IMR-90 (cell line): Measurements from ENCODE around the gene GPC6. TPM values are rescaled to one million over a fixed set of nuclear protein-coding genes. Genes with fewer than 3 reads are reported as not detected.

ENCODE experiments used
- ATAC-seq: fragments of 200-7000 bp; cut with Tn5 transposase; 2 replicates; pipeline ENCODE4 v1.9.1; 2020; ENCODE audit warnings: low read depth, mild to moderate bottlenecking, moderate library complexity
- BruUV-seq: library from RNA; stranded (reverse); fragments of 400-500 nt; replicated peaks from 2 replicates; lab custom pipeline; 2021; lab: Mats Ljungman, UMichigan
- CTCF ChIA-PET: fragments of 300-600 bp; formaldehyde crosslinking; extraction: SDS; loops from one replicate; lab custom pipeline; 2021; ENCODE audit warnings: antibody characterized with exemption; lab: Yijun Ruan, JAX
- POLR2A ChIA-PET: fragments of 300-600 bp; sonication (Branson Sonifier 250); formaldehyde crosslinking; loops from one replicate; lab custom pipeline; 2022; ENCODE audit warnings: antibody characterized with exemption; ENCODE audit not compliant: unreplicated experiment; lab: Charles Lee
- DNase-seq: peaks from one replicate; pipeline ENCODE4 v3.0.0; 2013
- H2AFZ ChIP-seq: replicated peaks from 2 replicates; pipeline ENCODE3; 2013; ENCODE audit warnings: low read length, mild to moderate bottlenecking; ENCODE audit not compliant: poor library complexity
- H2AK5ac ChIP-seq: 2 replicates; pipeline ENCODE4 v1.6.1; 2013; ENCODE audit warnings: low read depth, low read length, inconsistent platforms
- H2AK9ac ChIP-seq: replicated peaks from 2 replicates; pipeline ENCODE3; 2013; ENCODE audit warnings: mild to moderate bottlenecking, low read depth, low read length, moderate library complexity; ENCODE audit not compliant: poor library complexity
- H2BK120ac ChIP-seq: 2 replicates; pipeline ENCODE4 v1.6.1; 2013; ENCODE audit warnings: low read depth, low read length, inconsistent platforms
- H2BK15ac ChIP-seq: 3 replicates; pipeline ENCODE4 v1.6.1; 2013; ENCODE audit warnings: low read depth, low read length, inconsistent platforms
- H2BK20ac ChIP-seq: 2 replicates; pipeline ENCODE4 v1.6.1; 2013; ENCODE audit warnings: low read depth, mild to moderate bottlenecking, inconsistent platforms, low read length, moderate library complexity
- H2BK5ac ChIP-seq: 2 replicates; pipeline ENCODE4 v1.6.1; 2013; ENCODE audit warnings: mild to moderate bottlenecking, low read depth, low read length, inconsistent platforms; ENCODE audit not compliant: poor library complexity, severe bottlenecking
- H3K14ac ChIP-seq: replicated peaks from 2 replicates; pipeline ENCODE4 v1.6.1; 2013; ENCODE audit warnings: low read depth, low read length, inconsistent platforms
- H3K18ac ChIP-seq: 2 replicates; pipeline ENCODE4 v1.6.1; 2013; ENCODE audit warnings: low read depth, low read length, control low read depth
- H3K23ac ChIP-seq: 2 replicates; pipeline ENCODE4 v1.6.1; 2013; ENCODE audit warnings: low read depth, low read length, inconsistent platforms
- H3K27ac ChIP-seq: 2 replicates; pipeline ENCODE4 v1.5.1; 2013; ENCODE audit warnings: mild to moderate bottlenecking, control low read depth, low read length; ENCODE audit not compliant: insufficient read depth
- H3K27me3 ChIP-seq: 2 replicates; pipeline ENCODE4 v1.6.1; 2013; ENCODE audit warnings: low read length; ENCODE audit not compliant: control insufficient read depth, insufficient read depth
- H3K36me3 ChIP-seq: 2 replicates; pipeline ENCODE4 v1.6.1; 2013; ENCODE audit warnings: low read length, mixed read lengths; ENCODE audit not compliant: control insufficient read depth, insufficient read depth
- H3K4ac ChIP-seq: 2 replicates; pipeline ENCODE4 v1.6.1; 2013; ENCODE audit warnings: low read depth, low read length, inconsistent platforms
- H3K4me1 ChIP-seq: 2 replicates; pipeline ENCODE4 v1.6.1; 2013; ENCODE audit warnings: low read length, mixed read lengths; ENCODE audit not compliant: control insufficient read depth, insufficient read depth
- H3K4me2 ChIP-seq: 2 replicates; pipeline ENCODE4 v1.6.1; 2013; ENCODE audit warnings: low read depth, mild to moderate bottlenecking, control low read depth, low read length, moderate library complexity
- H3K4me3 ChIP-seq: 2 replicates; pipeline ENCODE4 v1.5.1; 2013; ENCODE audit warnings: low read depth, mild to moderate bottlenecking, control low read depth, low read length, moderate library complexity; ENCODE audit not compliant: insufficient read depth
- H3K56ac ChIP-seq: 2 replicates; pipeline ENCODE4 v1.6.1; 2013; ENCODE audit warnings: low read length, inconsistent platforms; ENCODE audit not compliant: insufficient read depth; ENCODE audit errors: extremely low read depth
- H3K79me1 ChIP-seq, 2 experiments: 2 replicates each; pipeline ENCODE4 v1.6.1; 2013; ENCODE audit warnings: low read length in 2 of 2, inconsistent platforms in 1 of 2, low read depth in 1 of 2
- H3K9ac ChIP-seq: 2 replicates; pipeline ENCODE4 v1.6.1; 2013; ENCODE audit warnings: low read depth, low read length, control low read depth
- H3K9me1 ChIP-seq: 2 replicates; pipeline ENCODE4 v1.6.1; 2013; ENCODE audit warnings: low read length, inconsistent platforms; ENCODE audit not compliant: insufficient read depth
- H3K9me3 ChIP-seq: 2 replicates; pipeline ENCODE4 v1.6.1; 2013; ENCODE audit warnings: low read length; ENCODE audit not compliant: control insufficient read depth, insufficient read depth
- H4K20me1 ChIP-seq: 2 replicates; pipeline ENCODE4 v1.6.1; 2013; ENCODE audit warnings: low read length, inconsistent platforms; ENCODE audit not compliant: insufficient read depth
- H4K5ac ChIP-seq: 2 replicates; pipeline ENCODE4 v1.6.1; 2013; ENCODE audit warnings: mild to moderate bottlenecking, low read depth, low read length, control low read depth
- H4K8ac ChIP-seq, 2 experiments: 2 replicates each; pipeline ENCODE4 v1.6.1; 2013; ENCODE audit warnings: low read depth in 2 of 2, low read length in 2 of 2, control low read depth in 1 of 2, inconsistent platforms in 1 of 2
- H4K91ac ChIP-seq: 2 replicates; pipeline ENCODE4 v1.6.1; 2013; ENCODE audit warnings: low read depth, low read length, inconsistent platforms; ENCODE audit not compliant: insufficient read depth
- MAZ ChIP-seq: IDR thresholded peaks from 2 replicates; pipeline ENCODE4 v1.6.1; 2012; ENCODE audit warnings: low read depth, mild to moderate bottlenecking, low read length, improper control_type of control experiment, moderate library complexity, borderline replicate concordance
- WGBS, 2 experiments: methylation state at CpG; one replicate each; pipeline versions ENCODE4 v1.1.5 to v1.1.7; 2013; ENCODE audit warnings: missing lambda C conversion rate in 2 of 2; ENCODE audit not compliant: insufficient read length in 1 of 2; ENCODE audit errors: extremely low coverage in 2 of 2; 5-methylcytosine and 5-hydroxymethylcytosine counted together
- dilution Hi-C: fragments of 300-500 bp; cut with HindIII; formaldehyde crosslinking; loops from one replicate; pipeline ENCODE4 v1.14.3; 2018; ENCODE audit warnings: low sequenced_read_pairs; ENCODE audit not compliant: unreplicated experiment
- in situ Hi-C: fragments of 300-500 bp; cut with MboI; formaldehyde crosslinking; loops from 3 replicates; pipeline ENCODE4 v1.14.3; 2019; ENCODE audit warnings: low sequenced_read_pairs, inconsistent platforms, mixed read lengths
- intact Hi-C: fragments of 100-400 bp; cut with micrococcal nuclease; formaldehyde crosslinking; loops from 2 replicates; pipeline ENCODE4 v1.10.0; 2022
- polyA plus RNA-seq, 3 experiments: library from polyadenylated mRNA; depleted of rRNA; stranded (reverse); fragments of >200 nt; gene quantifications; 2 replicates each; pipeline ENCODE4 v1.2.3, GENCODE V29; 2012; ENCODE audit warnings: low replicate concordance in 1 of 3
- total RNA-seq: library from RNA; depleted of rRNA; stranded (reverse); fragments of >200 nt; gene quantifications from 2 replicates; pipeline ENCODE4 v1.2.3, GENCODE V29; 2012

GPC6 gene
- total and polyA plus RNA-seq, 2 of the 4 experiments (the other 2 are of a cell fraction): 14.9 to 39.4 TPM

- DNase-seq (no peak), ATAC-seq (no peak)
- Histone ChIP-seq H4K5ac (no peak overlapping the region), H2BK5ac (no peak overlapping the region), H3K9me1 (no peaks in the 10 kb centered on the region), H2AFZ (no peak overlapping the region), H2BK20ac (no peak overlapping the region), H3K27me3 (no peaks in the 10 kb centered on the region), H3K79me1 (no peaks in the 10 kb centered on the region), H3K14ac (no peak overlapping the region), H3K36me3 (no peaks in the 10 kb centered on the region), H3K4me3 (no peak overlapping the region), H3K9ac (no peak overlapping the region), H3K18ac (no peak overlapping the region), H3K4me2 (no peak overlapping the region), H3K4ac (no peak overlapping the region), H2AK5ac (no peak overlapping the region), H3K27ac (no peak overlapping the region), H3K4me1 (no peaks in the 10 kb centered on the region), H3K56ac (no peak overlapping the region), H2AK9ac (no peak overlapping the region), H4K20me1 (no peaks in the 10 kb centered on the region), H2BK120ac (no peak overlapping the region), H3K9me3 (no peaks in the 10 kb centered on the region), H2BK15ac (no peak overlapping the region), H4K91ac (no peak overlapping the region), H3K23ac (no peak overlapping the region), H4K8ac (no peak overlapping the region)
- ChIA-PET POLR2A (no interaction called here), CTCF (interaction anchor here (0.6 kb wide), 1 partner anchor 36 kb away, joined by 3 read pairs; no protein-coding TSS in a partner anchor)
- no TSS peak for BruUV-seq
- intact Hi-C loops (no loop called here), in situ Hi-C loops (no loop called here), dilution Hi-C loops (no loop called here)
- no CpG with 5 or more reads among the region's 2 CpGs for WGBS, 2 experiments
- TF ChIP-seq MAZ: no peak
Measured at GRCh38 chr13:93624311-93624777, 397.7 kb downstream of the GPC6 start.
